Hepatocyte (in vitro differentiated cells): ENCODE measurements around the gene CYP2J2.
"Not testable (repeated sequence)": the region's sequence is repeated elsewhere in the genome, so short reads cannot be mapped to it uniquely, and the experiment has no call there.

Experiments used
- CTCF ChIP-seq: fragments of 200-600 bp; sonication (generic); IDR thresholded peaks from 2 replicates; pipeline ENCODE4 v1.5.1; 2016; ENCODE audit warnings: antibody characterized with exemption, mild to moderate bottlenecking; ENCODE audit not compliant: poor library complexity
- EZH2 ChIP-seq: fragments of 200-600 bp; sonication (generic); IDR thresholded peaks from 2 replicates; pipeline ENCODE4 v1.6.1; 2016; ENCODE audit warnings: antibody characterized with exemption, mild to moderate bottlenecking, borderline replicate concordance
- EZH2phosphoT487 ChIP-seq: fragments of 200-600 bp; sonication (generic); IDR thresholded peaks from one replicate; pipeline ENCODE4 v1.6.1; 2018; ENCODE audit warnings: antibody characterized with exemption, mild to moderate bottlenecking, low read depth, moderate library complexity; ENCODE audit not compliant: unreplicated experiment, severe bottlenecking

GRCh38 chr1:59921258-59921899 lies 5.2 kb downstream of the CYP2J2 start:
- not testable (repeated sequence) for TF ChIP-seq EZH2phosphoT487, CTCF, EZH2
